Femur (tissue), 1 donor: ENCODE results near the gene NKTR.

ENCODE experiments used
- DNase-seq: peaks from one replicate; pipeline ENCODE4 v3.0.0-alpha.2; 2017

Gene NKTR

DNA sequence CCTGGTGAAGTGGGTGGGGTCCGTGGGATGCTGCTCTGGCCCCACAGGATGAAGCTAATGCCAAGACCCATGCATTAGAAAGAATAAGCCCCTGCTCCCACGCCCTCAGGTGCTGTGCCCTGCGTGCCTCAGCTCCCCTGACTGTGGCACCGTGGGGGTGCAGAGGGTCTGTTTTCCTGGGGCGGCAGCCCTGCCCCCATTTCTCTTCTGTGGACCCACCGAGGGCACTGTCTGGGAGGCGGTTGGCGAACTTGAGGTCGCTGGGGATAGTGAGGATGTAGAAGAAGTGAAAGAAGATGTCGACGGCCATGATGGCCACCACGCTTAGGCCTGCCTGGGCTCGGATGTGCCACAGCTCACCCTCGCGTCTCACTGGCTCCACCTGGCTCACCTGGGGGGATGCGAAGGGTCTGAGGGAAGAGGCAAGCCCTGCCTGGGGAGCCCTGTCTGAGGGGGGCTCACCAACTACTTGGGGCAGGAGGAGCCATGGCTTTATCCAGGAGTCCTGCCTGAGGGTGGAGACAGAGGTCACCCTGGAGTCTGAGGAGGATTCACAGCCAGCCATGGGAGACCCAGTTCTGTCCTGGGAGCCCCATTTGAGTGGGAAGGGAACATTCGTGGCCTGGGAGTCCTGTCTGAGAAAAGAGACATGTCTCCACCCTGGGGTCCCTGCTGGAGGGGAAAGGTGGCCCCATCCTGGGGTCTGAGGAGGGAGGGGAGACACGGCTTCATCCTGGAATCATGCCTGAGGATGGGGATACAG is 97.0 kb downstream of the NKTR start:
- no peak for DNase-seq
